Psoas muscle (tissue), 8 donors: ENCODE data around the gene ZNF12. TPM values are rescaled to one million over a fixed set of nuclear protein-coding genes. Genes with fewer than 3 reads are reported as not detected.
A peak's percentile ranks its signal among the peaks of the same experiment; 100 is the strongest.
"Not testable (repeated sequence)": the region's sequence is repeated elsewhere in the genome, so short reads cannot be mapped to it uniquely, and the experiment has no call there.

Experiments used
- ATAC-seq, 4 donors: fragments of 200-7000 bp; cut with Tn5 transposase; one replicate each; pipeline ENCODE4 v1.9.1; 2020; ENCODE audit warnings: moderate library complexity in 3 of 4, mild to moderate bottlenecking in 2 of 4
- DNase-seq, 2 donors: peaks; one replicate each; pipeline ENCODE4 v3.0.0-alpha.2; 2020
- H3K27ac ChIP-seq: fragments of 200-600 bp; one replicate; pipeline ENCODE4 v1.8.0; 2022
- H3K27me3 ChIP-seq, 3 donors: fragments of 200-600 bp in 1 of 3; one replicate each; pipeline versions ENCODE4 v1.6.1 to v1.8.0; 2013 to 2022; ENCODE audit warnings: low read length in 2 of 3, mild to moderate bottlenecking in 2 of 3, moderate library complexity in 1 of 3; ENCODE audit not compliant: insufficient read depth in 3 of 3
- H3K36me3 ChIP-seq, 2 donors: fragments of 200-600 bp in 1 of 2; one replicate each; pipeline versions ENCODE4 v1.6.1 to v1.8.0; 2013 to 2022; ENCODE audit warnings: low read depth in 1 of 2, mild to moderate bottlenecking in 1 of 2, moderate library complexity in 1 of 2; ENCODE audit not compliant: insufficient read depth in 1 of 2
- H3K4me1 ChIP-seq: fragments of 200-600 bp; one replicate; pipeline ENCODE4 v1.8.0; 2022
- H3K4me3 ChIP-seq: fragments of 200-600 bp; one replicate; pipeline ENCODE4 v1.8.0; 2022; ENCODE audit warnings: mild to moderate bottlenecking
- H3K9me3 ChIP-seq: fragments of 200-600 bp; one replicate; pipeline ENCODE4 v1.8.0; 2022
- CTCF ChIP-seq: fragments of 200-600 bp; IDR thresholded peaks from one replicate; pipeline ENCODE4 v1.8.0; 2022; ENCODE audit warnings: antibody characterized with exemption
- WGBS, 3 donors: extraction: QIAGEN DNeasy Blood & Tissue Kit; methylation state at CpG; one replicate each; pipeline versions ENCODE4 v1.1.6 to v1.1.7; 2013; 5-methylcytosine and 5-hydroxymethylcytosine counted together
- intact Hi-C, 2 donors: fragments of 100-400 bp; cut with DNase I; formaldehyde crosslinking; loops; one replicate each; pipeline versions ENCODE4 v1.11.0 to v1.14.2; 2022
- polyA plus RNA-seq, 3 donors: library from polyadenylated mRNA; stranded (reverse); fragments of 200-250 nt; gene quantifications; one replicate each; pipeline ENCODE4 v1.2.3, GENCODE V29; 2013
- total RNA-seq, 4 donors: library from RNA; stranded (reverse); fragmentation: NEBNext Ultra II Directional in 2 of 4; extraction: Animal tissue kit (Norgen Biotek cat#: 25700) in 2 of 4; gene quantifications; one replicate each; pipeline versions ENCODE4 v1.2.1 to v1.2.4, GENCODE V29; 2021 to 2023
- donor health status: healthy with polysubstance abuse.
- donor health status: DM: no; HTN: no; CAD: no; lungs with moderate emphysema.
- donor health status: Bipolar disorder and iron deficiency.
- donor health status: healthy.
- donor health status: DM: yes; HTN: yes; CAD: no.
- donor health status: DM: no; HTN: no; CAD: no.
- donor health status: DM: no; HTN: no; CAD: no.
- donor health status: DM: yes; HTN: yes; CAD: no.

Gene ZNF12
- total and polyA plus RNA-seq, 7 donors, result 5.1 to 13.6 (median 9.4) TPM

GRCh38 chr7:6730343-6730633 is 23.5 kb upstream of the ZNF12 start:
- ATAC-seq, result peak in 3 of 4 donors; percentile 3 to 15 (median 11)
- H3K27me3 ChIP-seq, result peaks cover 0 to 4% (median 0%) of the 10 kb centered on the region in 3 donors
- H3K4me3 ChIP-seq, result peak overlapping the region; percentile 92

GRCh38 chr7:6729492-6730342 is 23.0 kb upstream of the ZNF12 start:
- WGBS, 3 donors, result 1% methylated on average over 56 to 66 of the region's 66 CpGs
- peak; percentile 5 for TF ChIP-seq CTCF
- H3K36me3 ChIP-seq, result peaks cover 0 to 25% of the 10 kb centered on the region in 2 donors
- no peaks in the 10 kb centered on the region for H3K9me3 ChIP-seq
- H3K27ac ChIP-seq, result peak overlapping the region; percentile 65
- peak overlapping the region; percentile 92 for H3K4me3 ChIP-seq
- intact Hi-C loops, result loop anchor here in 1 of 2 donors (10.0 kb wide), 1 partner anchor 85 kb away; no protein-coding TSS in a partner anchor
- DNase-seq (peak; percentile 95 to 97), ATAC-seq (peak; percentile 100)
- peaks cover 0 to 4% (median 0%) of the 10 kb centered on the region in 3 donors for H3K27me3 ChIP-seq
- H3K4me1 ChIP-seq, result peaks cover 7% of the 10 kb centered on the region

More at GRCh38 chr7:6730343-6730633, 23.5 kb upstream of the ZNF12 start:
- intact Hi-C loops, result no loop called here
- TF ChIP-seq CTCF, result no peak
- H3K9me3 ChIP-seq, result no peaks in the 10 kb centered on the region
- peak overlapping the region; percentile 65 for H3K27ac ChIP-seq
- no peak for DNase-seq
- H3K36me3 ChIP-seq, result peaks cover 0 to 31% of the 10 kb centered on the region in 2 donors
- 1% methylated on average over 18 of the region's 18 CpGs for WGBS, 3 donors
- peaks cover 7% of the 10 kb centered on the region for H3K4me1 ChIP-seq

GRCh38 chr7:6728893-6729491 is 22.2 kb upstream of the ZNF12 start:
- peak overlapping the region; percentile 92 for H3K4me3 ChIP-seq

GRCh38 chr7:6727663-6728062 is 20.9 kb upstream of the ZNF12 start:
- 67 to 75% (median 73%) methylated on average over 3 of the region's 3 CpGs for WGBS, 3 donors
- H3K4me1 ChIP-seq, result peaks cover 7% of the 10 kb centered on the region
- intact Hi-C loops, result loop anchor here in 1 of 2 donors (10.0 kb wide), 1 partner anchor 83 kb away; no protein-coding TSS in a partner anchor
- no peak overlapping the region for H3K4me3 ChIP-seq
- H3K9me3 ChIP-seq, result no peaks in the 10 kb centered on the region
- no peak for DNase-seq
- H3K36me3 ChIP-seq, result peaks cover 0 to 5% of the 10 kb centered on the region in 2 donors
- TF ChIP-seq CTCF, result no peak
- H3K27ac ChIP-seq, result no peak overlapping the region
- H3K27me3 ChIP-seq, result peaks cover 0 to 4% (median 0%) of the 10 kb centered on the region in 3 donors
- ATAC-seq, result no peak

More at GRCh38 chr7:6728893-6729491, 22.2 kb upstream of the ZNF12 start:
- not testable (repeated sequence) for H3K27me3 ChIP-seq, ATAC-seq, H3K4me1 ChIP-seq, H3K9me3 ChIP-seq, DNase-seq
- intact Hi-C loops, result loop anchor here in 1 of 2 donors (10.0 kb wide), 1 partner anchor 84 kb away; no protein-coding TSS in a partner anchor
- peaks cover 0 to 18% of the 10 kb centered on the region in 2 donors for H3K36me3 ChIP-seq
- 55 to 75% (median 64%) methylated on average over 29 of the region's 29 CpGs for WGBS, 3 donors
- H3K27ac ChIP-seq, result peak overlapping the region; percentile 65

GRCh38 chr7:6726341-6726740 is 19.6 kb upstream of the ZNF12 start:
- ATAC-seq, result not testable (repeated sequence)
- intact Hi-C loops, result loop anchor here in 1 of 2 donors (10.0 kb wide), 1 partner anchor 82 kb away; no protein-coding TSS in a partner anchor

More at GRCh38 chr7:6726341-6726740, 19.6 kb upstream of the ZNF12 start:
- not testable (repeated sequence) for H3K36me3 ChIP-seq, H3K27me3 ChIP-seq, H3K27ac ChIP-seq, DNase-seq, H3K4me3 ChIP-seq, H3K4me1 ChIP-seq, H3K9me3 ChIP-seq
- 89 to 92% (median 90%) methylated on average over 5 of the region's 5 CpGs for whole genome bisulfite sequencing, 3 donors
